K562 (cell line): Measurements from ENCODE around the gene ZNF628. TPM values are rescaled to one million over a fixed set of nuclear protein-coding genes. Genes with fewer than 3 reads are reported as not detected.

ENCODE experiments used
- ADNP ChIP-seq: fragments of 200-800 bp; sonication (Bioruptor generic); IDR thresholded peaks from 2 replicates; pipeline ENCODE4 v1.6.1; 2016; ENCODE audit warnings: missing genetic modification characterization, missing compliant biosample characterization
- BDP1 ChIP-seq: IDR thresholded peaks from 3 replicates; pipeline ENCODE4 v1.6.1; 2011; ENCODE audit not compliant: insufficient read length, insufficient read depth
- CBX1 ChIP-seq: sonication (generic); IDR thresholded peaks from 2 replicates; pipeline ENCODE4 v1.6.1; 2016; ENCODE audit warnings: antibody characterized with exemption, low read depth, mild to moderate bottlenecking
- CBX3 ChIP-seq, 2 experiments: IDR thresholded peaks; 1 replicate in 1 of 2; 2 replicates in 1 of 2; pipeline ENCODE4 v1.6.1; 2012; ENCODE audit warnings: inconsistent platforms in 2 of 2, low read length in 2 of 2, borderline replicate concordance in 1 of 2, control low read depth in 1 of 2
- DACH1 ChIP-seq: fragments of 450-650 bp; IDR thresholded peaks from 2 replicates; pipeline ENCODE4 v1.6.1; 2018; ENCODE audit not compliant: partially characterized antibody
- EP400 ChIP-seq: fragments of 450-650 bp; IDR thresholded peaks from 2 replicates; pipeline ENCODE4 v1.6.1; 2017; ENCODE audit warnings: antibody characterized with exemption, mild to moderate bottlenecking, moderate library complexity
- GABPB1 ChIP-seq: sonication (generic); formaldehyde crosslinking; IDR thresholded peaks from 2 replicates; pipeline ENCODE4 v1.8.0; 2022; ENCODE audit warnings: mild to moderate bottlenecking, missing genetic modification reagents
- KDM1A ChIP-seq, 2 experiments: fragments of 450-650 bp; IDR thresholded peaks; 2 replicates each; pipeline ENCODE4 v1.6.1; 2016; ENCODE audit warnings: mild to moderate bottlenecking in 2 of 2
- MCM5 ChIP-seq: fragments of 450-650 bp; IDR thresholded peaks from 2 replicates; pipeline ENCODE4 v1.6.1; 2016; ENCODE audit warnings: low read depth
- MCM7 ChIP-seq, 2 experiments: fragments of 450-650 bp; IDR thresholded peaks; 2 replicates each; pipeline ENCODE4 v1.6.1; 2016 to 2018
- MIER1 ChIP-seq: fragments of 450-650 bp; IDR thresholded peaks from 2 replicates; pipeline ENCODE4 v1.6.1; 2016; ENCODE audit warnings: antibody characterized with exemption, mild to moderate bottlenecking, low read depth
- MTA3 ChIP-seq: fragments of 450-650 bp; formaldehyde crosslinking; IDR thresholded peaks from 2 replicates; pipeline ENCODE4 v1.6.1; 2017; ENCODE audit warnings: mild to moderate bottlenecking, borderline replicate concordance
- NR3C1 ChIP-seq: sonication (generic); formaldehyde crosslinking; IDR thresholded peaks from 2 replicates; pipeline ENCODE4 v1.8.1; 2022; ENCODE audit warnings: missing genetic modification reagents
- SP1 ChIP-seq: sonication (generic); formaldehyde crosslinking; IDR thresholded peaks from 2 replicates; pipeline ENCODE4 v1.8.1; 2022; ENCODE audit warnings: mild to moderate bottlenecking, missing genetic modification reagents
- THRAP3 ChIP-seq: fragments of 450-650 bp; IDR thresholded peaks from 2 replicates; pipeline ENCODE4 v1.6.1; 2016; ENCODE audit warnings: mild to moderate bottlenecking, inconsistent platforms, borderline replicate concordance
- ZBTB7A ChIP-seq: IDR thresholded peaks from 2 replicates; pipeline ENCODE4 v1.6.1; 2011; ENCODE audit warnings: low read depth, mild to moderate bottlenecking, low read length, moderate library complexity, borderline replicate concordance; ENCODE audit not compliant: control insufficient read depth
- ZFP1 ChIP-seq: fragments of 450-650 bp; formaldehyde crosslinking; IDR thresholded peaks from 2 replicates; pipeline ENCODE4 v1.4.0; 2020; ENCODE audit warnings: mild to moderate bottlenecking, mixed read lengths
- ZNF146 ChIP-seq: IDR thresholded peaks from one replicate; pipeline ENCODE4 v1.6.1; 2018; ENCODE audit warnings: missing compliant biosample characterization; ENCODE audit not compliant: unreplicated experiment
- ZNF23 ChIP-seq: fragments of 250-450 bp; sonication (Bioruptor Pico); IDR thresholded peaks from 2 replicates; pipeline ENCODE4 v1.4.0; 2020; ENCODE audit warnings: mild to moderate bottlenecking
- ZNF239 ChIP-seq: fragments of 250-450 bp; sonication (Bioruptor Pico); IDR thresholded peaks from 2 replicates; pipeline ENCODE4 v1.4.0; 2020; ENCODE audit warnings: mild to moderate bottlenecking
- ZNF57 ChIP-seq: fragments of 450-650 bp; formaldehyde crosslinking; IDR thresholded peaks from 2 replicates; pipeline ENCODE4 v1.4.0; 2020; ENCODE audit warnings: mild to moderate bottlenecking, moderate library complexity
- ZNF586 ChIP-seq: fragments of 450-650 bp; formaldehyde crosslinking; conservative IDR thresholded peaks from 2 replicates; pipeline ENCODE4 v1.4.0; 2020; ENCODE audit warnings: mild to moderate bottlenecking, moderate library complexity
- ZNF696 ChIP-seq: fragments of 250-450 bp; sonication (Bioruptor Pico); conservative IDR thresholded peaks from 2 replicates; pipeline ENCODE4 v1.4.0; 2020; ENCODE audit warnings: mild to moderate bottlenecking, moderate library complexity
- polyA plus RNA-seq, 8 experiments: library from polyadenylated mRNA; depleted of rRNA in 4 of 8; stranded (reverse) in 5 of 8; unstranded in 3 of 8; fragments of >200 nt; fragmentation: Nextera tagmentation in 2 of 8; fragmentation: Illumina TruSeq in 1 of 8; extraction: Ambion mirVana in 2 of 8; extraction: Trizol in 1 of 8; gene quantifications; 2 replicates each; pipeline versions ENCODE4 v1.2.1 to v1.2.3, GENCODE V29; 2011 to 2014; ENCODE audit warnings: inconsistent platforms in 1 of 8, missing spikeins in 1 of 8
- total RNA-seq, 7 experiments: library from RNA; depleted of rRNA in 6 of 7; stranded (reverse); fragments of >200 nt in 6 of 7; fragmentation: Illumina TruSeq in 2 of 7; extraction: Trizol in 2 of 7; gene quantifications; 2 replicates each; pipeline versions ENCODE4 v1.2.1 to v1.2.3, GENCODE V29; 2011 to 2021; ENCODE audit warnings: low replicate concordance in 1 of 7
- TF ChIP-seq, protein P1 (sequence below): fragments of 250-450 bp; sonication (Bioruptor Pico); IDR thresholded peaks from 2 replicates; pipeline ENCODE4 v1.5.0; 2021
- TF ChIP-seq, protein P2 (sequence below): fragments of 450-650 bp; formaldehyde crosslinking; conservative IDR thresholded peaks from 2 replicates; pipeline ENCODE4 v1.4.0; 2022; ENCODE audit warnings: mild to moderate bottlenecking, missing genetic modification characterization
- TF ChIP-seq, protein P3 (sequence below): sonication (generic); formaldehyde crosslinking; IDR thresholded peaks from 2 replicates; pipeline ENCODE4 v1.8.0; 2023; ENCODE audit warnings: mild to moderate bottlenecking, missing genetic modification reagents
- TF ChIP-seq, protein P4 (sequence below): IDR thresholded peaks from 2 replicates; pipeline ENCODE4 v1.6.1; 2014; ENCODE audit warnings: antibody characterized with exemption

The ZNF628 gene
- total and polyA plus RNA-seq, 9 of the 15 experiments (the other 6 are each of a cell fraction or from before 2014, with no cell fraction given) = 0.13 to 13.6 (median 2.2) TPM; not detected in 3

DNA sequence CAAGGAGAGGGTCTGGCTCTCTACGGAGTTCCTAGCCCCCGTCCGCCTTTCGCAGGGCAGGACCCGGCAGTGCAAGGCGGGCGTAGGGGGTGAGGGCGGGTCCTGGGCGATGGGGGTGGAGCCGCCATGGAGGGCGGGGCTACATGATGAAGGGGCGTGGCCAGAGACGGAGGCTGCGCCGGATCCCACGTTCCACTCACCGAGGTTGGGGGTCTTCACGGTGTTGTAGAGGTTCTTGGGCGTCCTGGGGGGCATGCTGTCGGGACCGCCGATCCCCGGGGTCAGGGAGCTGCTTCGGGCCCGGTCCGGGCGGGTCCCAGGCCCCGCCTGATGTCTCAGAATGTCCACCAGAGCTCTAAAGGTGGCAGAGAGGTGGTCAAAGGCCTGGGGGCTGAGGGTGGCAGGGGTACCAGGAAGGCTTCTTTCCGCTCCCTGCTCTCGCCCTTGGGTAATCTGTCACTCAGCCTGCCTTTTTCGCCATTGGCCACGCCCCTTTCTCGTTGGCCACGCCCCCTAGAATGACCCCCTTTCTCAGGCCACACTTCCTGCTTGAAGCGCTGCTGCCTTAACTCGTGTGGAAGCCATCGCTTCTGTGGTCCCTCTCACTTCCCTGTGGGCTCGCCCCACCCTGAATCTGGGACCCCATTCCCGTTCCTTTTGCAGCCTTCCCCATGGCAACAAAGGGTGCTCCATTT lies 35.9 kb upstream of the ZNF628 start (continued):
- TF ChIP-seq, protein P1, sequence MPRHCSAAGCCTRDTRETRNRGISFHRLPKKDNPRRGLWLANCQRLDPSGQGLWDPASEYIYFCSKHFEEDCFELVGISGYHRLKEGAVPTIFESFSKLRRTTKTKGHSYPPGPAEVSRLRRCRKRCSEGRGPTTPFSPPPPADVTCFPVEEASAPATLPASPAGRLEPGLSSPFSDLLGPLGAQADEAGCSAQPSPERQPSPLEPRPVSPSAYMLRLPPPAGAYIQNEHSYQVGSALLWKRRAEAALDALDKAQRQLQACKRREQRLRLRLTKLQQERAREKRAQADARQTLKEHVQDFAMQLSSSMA (CRISPR knock-in tag) = no peak
- TF ChIP-seq GABPB1 (CRISPR knock-in tag) = 0 out of 2 replicates have a peak, but pooled peaks have one; percentile 31
- TF ChIP-seq ZFP1 = no peak
- no peak for TF ChIP-seq ZNF239 (CRISPR knock-in tag)
- no peak for TF ChIP-seq ZNF586 (CRISPR knock-in tag)
- TF ChIP-seq, protein P2, sequence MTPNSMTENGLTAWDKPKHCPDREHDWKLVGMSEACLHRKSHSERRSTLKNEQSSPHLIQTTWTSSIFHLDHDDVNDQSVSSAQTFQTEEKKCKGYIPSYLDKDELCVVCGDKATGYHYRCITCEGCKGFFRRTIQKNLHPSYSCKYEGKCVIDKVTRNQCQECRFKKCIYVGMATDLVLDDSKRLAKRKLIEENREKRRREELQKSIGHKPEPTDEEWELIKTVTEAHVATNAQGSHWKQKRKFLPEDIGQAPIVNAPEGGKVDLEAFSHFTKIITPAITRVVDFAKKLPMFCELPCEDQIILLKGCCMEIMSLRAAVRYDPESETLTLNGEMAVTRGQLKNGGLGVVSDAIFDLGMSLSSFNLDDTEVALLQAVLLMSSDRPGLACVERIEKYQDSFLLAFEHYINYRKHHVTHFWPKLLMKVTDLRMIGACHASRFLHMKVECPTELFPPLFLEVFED (CRISPR knock-in tag) = no peak
- TF ChIP-seq ADNP (tag) = no peak
- no peak for TF ChIP-seq NR3C1 (CRISPR knock-in tag)
- TF ChIP-seq ZBTB7A = peak; percentile 87; the same call in 1 of the 2 replicates
- no peak for TF ChIP-seq ZNF146 (CRISPR knock-in tag)
- TF ChIP-seq MTA3 = peak; percentile 68; the same call in 1 of the 2 replicates
- TF ChIP-seq ZNF23 = no peak
- TF ChIP-seq CBX1 = no peak
- TF ChIP-seq ZNF696 (CRISPR knock-in tag) = no peak
- 0 out of 2 replicates have a peak, but pooled peaks have one; percentile 14 for TF ChIP-seq MIER1
- TF ChIP-seq, protein P3, sequence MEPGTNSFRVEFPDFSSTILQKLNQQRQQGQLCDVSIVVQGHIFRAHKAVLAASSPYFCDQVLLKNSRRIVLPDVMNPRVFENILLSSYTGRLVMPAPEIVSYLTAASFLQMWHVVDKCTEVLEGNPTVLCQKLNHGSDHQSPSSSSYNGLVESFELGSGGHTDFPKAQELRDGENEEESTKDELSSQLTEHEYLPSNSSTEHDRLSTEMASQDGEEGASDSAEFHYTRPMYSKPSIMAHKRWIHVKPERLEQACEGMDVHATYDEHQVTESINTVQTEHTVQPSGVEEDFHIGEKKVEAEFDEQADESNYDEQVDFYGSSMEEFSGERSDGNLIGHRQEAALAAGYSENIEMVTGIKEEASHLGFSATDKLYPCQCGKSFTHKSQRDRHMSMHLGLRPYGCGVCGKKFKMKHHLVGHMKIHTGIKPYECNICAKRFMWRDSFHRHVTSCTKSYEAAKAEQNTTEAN (CRISPR knock-in tag) = no peak
- no peak for TF ChIP-seq DACH1
- TF ChIP-seq SP1 (CRISPR knock-in tag) = peak; percentile 87
- no peak for TF ChIP-seq KDM1A (IDR thresholded peaks at IDR 0.05)
- TF ChIP-seq ZNF57 = no peak
- no peak for TF ChIP-seq EP400
- no peak for TF ChIP-seq MCM7 (IDR thresholded peaks at IDR 0.05)
- TF ChIP-seq MCM5 = no peak
- no peak for TF ChIP-seq BDP1
- TF ChIP-seq, protein P4, sequence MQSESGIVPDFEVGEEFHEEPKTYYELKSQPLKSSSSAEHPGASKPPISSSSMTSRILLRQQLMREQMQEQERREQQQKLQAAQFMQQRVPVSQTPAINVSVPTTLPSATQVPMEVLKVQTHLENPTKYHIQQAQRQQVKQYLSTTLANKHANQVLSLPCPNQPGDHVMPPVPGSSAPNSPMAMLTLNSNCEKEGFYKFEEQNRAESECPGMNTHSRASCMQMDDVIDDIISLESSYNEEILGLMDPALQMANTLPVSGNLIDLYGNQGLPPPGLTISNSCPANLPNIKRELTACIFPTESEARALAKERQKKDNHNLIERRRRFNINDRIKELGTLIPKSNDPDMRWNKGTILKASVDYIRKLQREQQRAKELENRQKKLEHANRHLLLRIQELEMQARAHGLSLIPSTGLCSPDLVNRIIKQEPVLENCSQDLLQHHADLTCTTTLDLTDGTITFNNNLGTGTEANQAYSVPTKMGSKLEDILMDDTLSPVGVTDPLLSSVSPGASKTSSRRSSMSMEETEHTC = no peak
- no peak for TF ChIP-seq THRAP3
- 0 out of 3 replicates have a peak, but pooled peaks of 1 of the 2 experiments have one; percentile 22 for TF ChIP-seq CBX3 (IDR thresholded peaks at IDR 0.05; ENCODE audit: borderline replicate concordance in 1 of 2, low read length in 2 of 2)
